GM18867 (cell line): Measurements from ENCODE around the gene SP1.
"Not testable (repeated sequence)": the region's sequence is repeated elsewhere in the genome, so short reads cannot be mapped to it uniquely, and the experiment has no call there.

Source experiments
- ATAC-seq: cut with Tn5 transposase; IDR thresholded peaks from one replicate; pipeline ENCODE4 v1.9.1; 2021; ENCODE audit warnings: mild to moderate bottlenecking, moderate library complexity; ENCODE audit not compliant: unreplicated experiment

Gene SP1

GRCh38 chr12:53444593-53445325 lies 64.8 kb downstream of the SP1 start:
- not testable (repeated sequence) for ATAC-seq

GRCh38 chr12:53450936-53451335 lies 71.0 kb downstream of the SP1 start:
- ATAC-seq = no peak

- ATAC-seq = peak; percentile 91
Observed at GRCh38 chr12:53451661-53452158, 71.7 kb downstream of the SP1 start, which contains the start of gene PCBP2. TSS of gene PCBP2 (plus strand) at chr12:53452102. CDS start at chr12:53454801, 2,699 bp downstream.

GRCh38 chr12:53452159-53453077 lies 72.4 kb downstream of the SP1 start:
- peak; percentile 34 for ATAC-seq

- no peak for ATAC-seq
Observed at GRCh38 chr12:53453953-53454640, 74.1 kb downstream of the SP1 start.

- no peak for ATAC-seq
Observed at GRCh38 chr12:53454707-53455106, 74.7 kb downstream of the SP1 start.

GRCh38 chr12:53456654-53457366 lies 76.8 kb downstream of the SP1 start:
- no peak for ATAC-seq

GRCh38 chr12:53459097-53459496 lies 79.1 kb downstream of the SP1 start:
- no peak for ATAC-seq

- ATAC-seq = no peak
Observed at GRCh38 chr12:53461059-53461458, 81.1 kb downstream of the SP1 start.

GRCh38 chr12:53461591-53461990 lies 81.6 kb downstream of the SP1 start:
- no peak for ATAC-seq

- ATAC-seq = no peak
Observed at GRCh38 chr12:53462935-53463334, 83.0 kb downstream of the SP1 start.

- no peak for ATAC-seq
Observed at GRCh38 chr12:53463802-53464560, 84.0 kb downstream of the SP1 start.

- no peak for ATAC-seq
Observed at GRCh38 chr12:53464685-53465418, 84.9 kb downstream of the SP1 start.

- ATAC-seq = no peak
Observed at GRCh38 chr12:53465679-53466078, 85.7 kb downstream of the SP1 start.
